Neural cell (in vitro differentiated cells): ENCODE measurements around the gene CADPS2. TPM values are rescaled to one million over a fixed set of nuclear protein-coding genes. Genes with fewer than 3 reads are reported as not detected.

Experiments
- H2AFZ ChIP-seq: fragments of 200-600, 300-800 bp; sonication (generic), shearing (Covaris generic); 2 replicates; pipeline ENCODE4 v1.6.0; 2014; ENCODE audit warnings: low read depth, mild to moderate bottlenecking, antibody characterized with exemption, low read length, moderate library complexity
- H3F3A ChIP-seq: fragments of 200-600 bp; shearing (Covaris generic); 2 replicates; pipeline ENCODE4 v1.6.1; 2016; ENCODE audit warnings: mild to moderate bottlenecking, moderate library complexity, mixed read lengths, antibody characterized with exemption, low read length; ENCODE audit not compliant: insufficient read depth, poor library complexity, severe bottlenecking
- H3K27ac ChIP-seq: fragments of 200-600, 300-800 bp; sonication (generic), shearing (Covaris generic); 2 replicates; pipeline ENCODE4 v1.5.1; 2014; ENCODE audit warnings: mild to moderate bottlenecking, low read length, moderate library complexity
- H3K27me3 ChIP-seq: fragments of 300-800, 200-600 bp; sonication (generic), shearing (Covaris generic); 2 replicates; pipeline ENCODE4 v1.6.0; 2014; ENCODE audit warnings: mild to moderate bottlenecking, low read depth, low read length, moderate library complexity; ENCODE audit not compliant: insufficient read depth
- H3K36me3 ChIP-seq: fragments of 300-800, 200-600 bp; sonication (generic), shearing (Covaris generic); 2 replicates; pipeline ENCODE4 v1.5.1; 2014; ENCODE audit warnings: mild to moderate bottlenecking, antibody characterized with exemption, low read length, moderate library complexity; ENCODE audit not compliant: insufficient read depth
- H3K4me2 ChIP-seq: fragments of 300-800, 200-600 bp; sonication (generic), shearing (Covaris generic); 2 replicates; pipeline ENCODE4 v1.6.0; 2014; ENCODE audit warnings: mild to moderate bottlenecking, low read length
- H3K4me3 ChIP-seq: fragments of 300-800, 200-600 bp; sonication (generic), shearing (Covaris generic); 2 replicates; pipeline ENCODE4 v1.5.1; 2014; ENCODE audit warnings: mild to moderate bottlenecking, low read length, moderate library complexity
- H3K79me2 ChIP-seq: fragments of 200-600 bp; shearing (Covaris generic); replicated peaks from 2 replicates; pipeline ENCODE4 v1.6.0; 2014; ENCODE audit warnings: mild to moderate bottlenecking, low read length, moderate library complexity; ENCODE audit not compliant: insufficient read depth
- H3K9ac ChIP-seq: fragments of 300-800, 200-600 bp; sonication (generic), shearing (Covaris generic); 2 replicates; pipeline ENCODE4 v1.6.1; 2016; ENCODE audit warnings: mild to moderate bottlenecking, low read length, mixed read lengths
- H3K9me2 ChIP-seq: fragments of 200-600 bp; shearing (Covaris generic); 2 replicates; pipeline ENCODE4 v1.6.1; 2016; ENCODE audit warnings: mild to moderate bottlenecking, low read length, mixed read lengths; ENCODE audit not compliant: insufficient read depth
- H3K9me3 ChIP-seq: fragments of 200-600, 300-800 bp; sonication (generic), shearing (Covaris generic); 2 replicates; pipeline ENCODE4 v1.6.1; 2016; ENCODE audit warnings: mild to moderate bottlenecking, mixed run types, low read length, moderate library complexity, mixed read lengths
- H4K20me1 ChIP-seq: fragments of 200-600 bp; shearing (Covaris generic); 2 replicates; pipeline ENCODE4 v1.6.1; 2016; ENCODE audit warnings: mild to moderate bottlenecking, mixed run types; ENCODE audit not compliant: insufficient read depth
- CTCF ChIP-seq: fragments of 450-650 bp; IDR thresholded peaks from 2 replicates; pipeline ENCODE4 v1.5.1; 2014; ENCODE audit warnings: antibody characterized with exemption, mild to moderate bottlenecking, moderate library complexity; ENCODE audit not compliant: poor library complexity, severe bottlenecking
- EP300 ChIP-seq: fragments of 450-650 bp; conservative IDR thresholded peaks from 2 replicates; pipeline ENCODE4 v1.6.1; 2014; ENCODE audit warnings: antibody characterized with exemption, mild to moderate bottlenecking, moderate library complexity; ENCODE audit not compliant: poor library complexity, severe bottlenecking
- EZH2 ChIP-seq: fragments of 200-600, 300-800 bp; shearing (Covaris generic), sonication (generic); IDR thresholded peaks from 2 replicates; pipeline ENCODE4 v1.6.1; 2014; ENCODE audit warnings: antibody characterized with exemption, low read length, borderline replicate concordance, mild to moderate bottlenecking; ENCODE audit not compliant: insufficient read depth, poor library complexity, severe bottlenecking
- MXI1 ChIP-seq: fragments of 450-650 bp; conservative IDR thresholded peaks from 2 replicates; pipeline ENCODE4 v1.6.1; 2014; ENCODE audit warnings: antibody characterized with exemption, mild to moderate bottlenecking; ENCODE audit not compliant: poor library complexity, severe bottlenecking
- POLR2AphosphoS5 ChIP-seq: IDR thresholded peaks from 2 replicates; pipeline ENCODE4 v1.6.1; 2012
- RAD21 ChIP-seq: fragments of 450-650 bp; conservative IDR thresholded peaks from 2 replicates; pipeline ENCODE4 v1.6.1; 2014; ENCODE audit warnings: antibody characterized with exemption, mild to moderate bottlenecking, moderate library complexity
- REST ChIP-seq: IDR thresholded peaks from 2 replicates; pipeline ENCODE4 v1.6.1; 2012; ENCODE audit warnings: borderline replicate concordance
- SMC3 ChIP-seq: fragments of 450-650 bp; conservative IDR thresholded peaks from 2 replicates; pipeline ENCODE4 v1.6.1; 2014; ENCODE audit warnings: antibody characterized with exemption, mild to moderate bottlenecking, moderate library complexity; ENCODE audit not compliant: poor library complexity
- TAF1 ChIP-seq: IDR thresholded peaks from 2 replicates; pipeline ENCODE4 v1.6.1; 2012; ENCODE audit warnings: low read depth
- polyA plus RNA-seq: library from polyadenylated mRNA; depleted of rRNA; stranded (reverse); fragments of >200 nt; gene quantifications from 2 replicates; pipeline ENCODE4 v1.2.3, GENCODE V29; 2014

The CADPS2 gene
- polyA plus RNA-seq, 1 donor from 2014 or later: 5.9 TPM

- Histone ChIP-seq H3K9me3 (no peaks in the 10 kb centered on the region), H3K27me3 (no peaks in the 10 kb centered on the region), H3K4me3 (no peak overlapping the region), H3K9ac (no peak overlapping the region), H3K36me3 (no peaks in the 10 kb centered on the region), H3F3A (no peaks in the 10 kb centered on the region), H3K9me2 (no peaks in the 10 kb centered on the region), H3K27ac (no peak overlapping the region), H3K4me2 (no peak overlapping the region), H4K20me1 (no peaks in the 10 kb centered on the region), H3K79me2 (no peaks in the 10 kb centered on the region), H2AFZ (no peak overlapping the region)
- TF ChIP-seq POLR2AphosphoS5 (no peak), EP300 (no peak)
Observed at GRCh38 chr7:122521767-122522166, 364.5 kb downstream of the CADPS2 start.

- no peaks in the 10 kb centered on the region for H3K79me2 ChIP-seq
- H3K9me2 ChIP-seq: no peaks in the 10 kb centered on the region
- H3K36me3 ChIP-seq: no peaks in the 10 kb centered on the region
- H3K27me3 ChIP-seq: no peaks in the 10 kb centered on the region
- H3F3A ChIP-seq: no peaks in the 10 kb centered on the region
- H4K20me1 ChIP-seq: no peaks in the 10 kb centered on the region
- no peak for TF ChIP-seq RAD21
- TF ChIP-seq CTCF: no peak
- TF ChIP-seq REST: no peak
- no peak for TF ChIP-seq EP300
- no peak for TF ChIP-seq MXI1
- no peak for TF ChIP-seq POLR2AphosphoS5
- no peak for TF ChIP-seq EZH2
- TF ChIP-seq SMC3: no peak
- TF ChIP-seq TAF1: no peak
- H3K4me2 ChIP-seq: no peak overlapping the region
- H2AFZ ChIP-seq: no peak overlapping the region
- no peaks in the 10 kb centered on the region for H3K9me3 ChIP-seq
- H3K27ac ChIP-seq: no peak overlapping the region
- no peak overlapping the region for H3K9ac ChIP-seq
- no peak overlapping the region for H3K4me3 ChIP-seq
Observed at GRCh38 chr7:122520971-122521555, 365.2 kb downstream of the CADPS2 start.
